Keratinocyte (primary cell): ENCODE measurements around the gene DCST1. TPM values are rescaled to one million over a fixed set of nuclear protein-coding genes. Genes with fewer than 3 reads are reported as not detected.

Source experiments
- DNase-seq: peaks from one replicate; pipeline ENCODE4 v3.0.0-alpha.2; 2011; ENCODE audit warnings: low read depth, missing footprints, low spot score
- FAIRE-seq: peaks from 2 replicates; lab custom pipeline; 2011; peaks lifted over from hg19 to GRCh38; lab: Jason Lieb, UNC
- H2AFZ ChIP-seq: 2 replicates; pipeline ENCODE4 v1.6.0; 2012; ENCODE audit warnings: low read length, control low read depth, inconsistent platforms; ENCODE audit not compliant: control insufficient read depth
- H3K27ac ChIP-seq: 2 replicates; pipeline ENCODE4 v1.5.1; 2011; ENCODE audit warnings: low read length; ENCODE audit not compliant: control insufficient read depth, insufficient read depth
- H3K27me3 ChIP-seq: 3 replicates; pipeline ENCODE4 v1.6.0; 2011; ENCODE audit warnings: low read length; ENCODE audit not compliant: control insufficient read depth, insufficient read depth; ENCODE audit errors: extremely low read depth
- H3K36me3 ChIP-seq, 2 experiments: 2 replicates in 1 of 2; 3 replicates in 1 of 2; pipeline ENCODE4 v1.5.1; 2011; ENCODE audit warnings: low read length in 2 of 2, mild to moderate bottlenecking in 1 of 2; ENCODE audit not compliant: control insufficient read depth in 2 of 2, insufficient read depth in 2 of 2; ENCODE audit errors: extremely low read depth in 1 of 2
- H3K4me1 ChIP-seq: 3 replicates; pipeline ENCODE4 v1.5.1; 2011; ENCODE audit warnings: low read length; ENCODE audit not compliant: control insufficient read depth, insufficient read depth; ENCODE audit errors: extremely low read depth
- H3K4me2 ChIP-seq: 3 replicates; pipeline ENCODE4 v1.6.0; 2011; ENCODE audit warnings: low read depth, low read length; ENCODE audit not compliant: control insufficient read depth, insufficient read depth; ENCODE audit errors: extremely low read depth
- H3K4me3 ChIP-seq, 3 experiments: fragments of 200-600 bp in 1 of 3; sonication (generic) in 1 of 3; 2 replicates in 2 of 3; 3 replicates in 1 of 3; pipeline ENCODE4 v1.5.1; 2011 to 2016; ENCODE audit warnings: low read length in 3 of 3, mild to moderate bottlenecking in 3 of 3, control low read depth in 2 of 3, inconsistent platforms in 1 of 3, low read depth in 1 of 3, mixed read lengths in 1 of 3, mixed run types in 1 of 3, moderate library complexity in 1 of 3; ENCODE audit not compliant: control insufficient read depth in 2 of 3, insufficient read depth in 2 of 3; ENCODE audit errors: extremely low read depth in 1 of 3
- H3K79me2 ChIP-seq: 2 replicates; pipeline ENCODE4 v1.6.0; 2012; ENCODE audit warnings: low read length; ENCODE audit not compliant: control insufficient read depth, insufficient read depth
- H3K9ac ChIP-seq: 3 replicates; pipeline ENCODE4 v1.6.0; 2011; ENCODE audit warnings: low read length; ENCODE audit not compliant: control insufficient read depth, insufficient read depth; ENCODE audit errors: extremely low read depth
- H3K9me1 ChIP-seq: 3 replicates; pipeline ENCODE4 v1.6.0; 2011; ENCODE audit warnings: low read length; ENCODE audit not compliant: control insufficient read depth, insufficient read depth; ENCODE audit errors: extremely low read depth
- H3K9me3 ChIP-seq: 2 replicates; pipeline ENCODE4 v1.5.1; 2012; ENCODE audit warnings: low read depth, low read length; ENCODE audit not compliant: control insufficient read depth
- H4K20me1 ChIP-seq: 3 replicates; pipeline ENCODE4 v1.6.0; 2011; ENCODE audit warnings: low read length; ENCODE audit not compliant: control insufficient read depth, insufficient read depth; ENCODE audit errors: extremely low read depth
- CTCF ChIP-seq, 3 experiments: IDR thresholded peaks in 1 of 3; conservative IDR thresholded peaks in 1 of 3; optimal IDR thresholded peaks in 1 of 3; 2 replicates in 2 of 3; 3 replicates in 1 of 3; pipeline versions ENCODE3 to v1.5.1; 2011; ENCODE audit warnings: low read length in 3 of 3, mild to moderate bottlenecking in 3 of 3, moderate library complexity in 2 of 3, control low read depth in 1 of 3, inconsistent platforms in 1 of 3; ENCODE audit not compliant: insufficient read depth in 2 of 3; ENCODE audit errors: extremely low read depth in 1 of 3
- EZH2 ChIP-seq: IDR thresholded peaks from one replicate; pipeline ENCODE4 v1.6.1; 2012; ENCODE audit warnings: inconsistent platforms, mild to moderate bottlenecking, low read length, moderate library complexity
- dilution Hi-C: fragments of 300-500 bp; cut with MboI; formaldehyde crosslinking; loops from one replicate; pipeline ENCODE4 v1.7.0; 2020; ENCODE audit warnings: low sequenced_read_pairs; ENCODE audit not compliant: extremely low pct_ligation_motif_present
- polyA plus RNA-seq, 5 experiments: library from polyadenylated mRNA; depleted of rRNA in 3 of 5; stranded (reverse) in 3 of 5; stranded (forward) in 1 of 5; unstranded in 1 of 5; fragments of >200 nt; gene quantifications; 1 replicate in 1 of 5; 2 replicates in 3 of 5; 3 replicates in 1 of 5; pipeline versions ENCODE4 v1.2.1 to v1.2.3, GENCODE V29; 2011 to 2012; ENCODE audit warnings: missing spikeins in 2 of 5, low read depth in 1 of 5, low replicate concordance in 1 of 5

DCST1 gene
- polyA plus RNA-seq, 1 donor (not counting 4 experiments of a cell fraction or from before 2014, with no cell fraction given) = not detected

GRCh38 chr1:155062702-155063411, 29.2 kb downstream of the DCST1 start:
- FAIRE-seq (no peak), DNase-seq (no peak)
- Histone ChIP-seq H3K4me3 (peak overlapping the region in 1 of 3 experiments; percentile 82), H3K27ac (no peak overlapping the region), H3K4me1 (peaks cover 23% of the 10 kb centered on the region), H3K9me1 (no peaks in the 10 kb centered on the region), H4K20me1 (peaks cover 5% of the 10 kb centered on the region), H3K4me2 (peak overlapping the region; percentile 79), H3K9me3 (no peaks in the 10 kb centered on the region), H3K27me3 (no peaks in the 10 kb centered on the region), H3K79me2 (no peaks in the 10 kb centered on the region), H2AFZ (no peak overlapping the region), H3K9ac (peak overlapping the region; percentile 84), H3K36me3 (peaks cover 32 to 39% of the 10 kb centered on the region in 2 experiments)
- dilution Hi-C loops = no loop called here
- TF ChIP-seq CTCF (optimal IDR thresholded peaks at IDR 0.05 in 1 of 3, IDR thresholded peaks at IDR 0.05 in 1 of 3, conservative IDR thresholded peaks at IDR 0.05 in 1 of 3; ENCODE audit: extremely low read depth in 1 of 3, insufficient read depth in 2 of 3, low read length in 3 of 3) (peak; percentile 57 to 95 (median 80)), EZH2 (no peak)

GRCh38 chr1:155063550-155064110, 30.0 kb downstream of the DCST1 start, which contains the start of gene EFNA4:
Gene EFNA4, plus strand, starts transcription at chr1:155063740. Its CDS starts 84 bp downstream, at chr1:155063824.
- Histone ChIP-seq H3K9me3 (no peaks in the 10 kb centered on the region), H3K36me3 (peaks cover 26 to 33% of the 10 kb centered on the region in 2 experiments), H3K4me2 (peak within 1 kb of the TSS; percentile 79), H3K9ac (peak within 1 kb of the TSS; percentile 84), H3K4me3 (peak within 1 kb of the TSS; percentile 65 to 96 (median 82)), H3K4me1 (peaks cover 23% of the 10 kb centered on the region), H4K20me1 (peaks cover 5% of the 10 kb centered on the region), H2AFZ (peak within 1 kb of the TSS; percentile 81), H3K79me2 (no peaks in the 10 kb centered on the region), H3K27me3 (no peaks in the 10 kb centered on the region), H3K27ac (peak within 1 kb of the TSS; percentile 49), H3K9me1 (no peaks in the 10 kb centered on the region)
- FAIRE-seq = peak; percentile 79
- TF ChIP-seq EZH2 = no peak
- no peak for TF ChIP-seq CTCF (optimal IDR thresholded peaks at IDR 0.05 in 1 of 3, IDR thresholded peaks at IDR 0.05 in 1 of 3, conservative IDR thresholded peaks at IDR 0.05 in 1 of 3; ENCODE audit: extremely low read depth in 1 of 3, insufficient read depth in 2 of 3, low read length in 3 of 3)
- no peak for DNase-seq
- dilution Hi-C loops = no loop called here
